Measurements from ENCODE around the gene RAET1G. TPM values are rescaled to one million over a fixed set of nuclear protein-coding genes. Genes with fewer than 3 reads are reported as not detected.

RAET1G gene
- total and polyA plus RNA-seq, 12 donors, result 0.21 to 0.37 (median 0.34) TPM; not detected in 8

DNA sequence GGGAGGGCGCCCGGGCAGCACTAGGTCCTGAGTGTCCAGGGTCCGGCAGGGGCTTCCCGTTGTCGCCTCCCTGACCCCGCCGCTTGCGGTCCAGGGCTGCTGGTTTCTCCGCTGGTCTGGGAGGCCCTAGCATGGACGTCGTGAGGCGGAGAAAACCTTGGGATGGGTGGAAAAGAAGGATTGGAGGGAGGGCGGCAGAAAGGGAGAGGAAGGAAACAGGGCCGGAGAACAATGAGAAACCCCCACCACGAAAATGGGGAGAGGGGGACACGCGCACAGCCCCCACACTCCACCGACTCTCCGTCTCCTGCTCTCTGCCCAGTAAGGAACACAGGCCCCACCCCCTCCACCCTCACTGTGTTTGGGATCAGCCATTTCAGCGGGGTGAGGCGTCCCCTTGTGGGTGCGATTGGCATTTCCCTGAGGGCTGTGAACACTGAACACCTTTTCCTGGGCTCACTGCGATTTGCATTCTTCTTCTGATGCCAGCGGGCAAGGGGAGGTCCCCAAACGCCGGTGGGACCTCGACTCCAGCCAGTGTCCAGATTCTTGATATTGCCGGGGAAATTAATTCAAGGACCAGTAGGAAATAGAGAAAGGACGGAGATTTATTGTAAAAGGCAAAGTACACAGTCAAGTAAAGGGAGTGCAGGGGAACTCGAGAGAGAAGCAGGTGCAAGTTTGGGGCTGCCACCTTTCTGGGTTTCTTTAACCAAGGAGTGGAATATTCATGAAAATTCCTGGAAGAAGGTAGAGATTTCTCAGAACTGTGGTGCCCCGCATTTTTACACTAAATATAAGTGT is 3.3 kb upstream of the RAET1G start:
- Histone ChIP-seq H3K27me3 (peaks cover 0 to 92% (median 28%) of the 10 kb centered on the region in 7 donors), H3K4me3 (peak overlapping the region; percentile 38 to 62 (median 60)), H3K9me3 (no peaks in the 10 kb centered on the region), H3K27ac (peak overlapping the region in 9 of 10 donors; percentile 27 to 67 (median 57)), H3K36me3 (no peaks in the 10 kb centered on the region), H3K4me1 (peaks cover 3 to 33% (median 23%) of the 10 kb centered on the region in 9 donors)
- peak; percentile 89 to 94 (median 92) for ATAC-seq
- 3% methylated on average over 31 of the region's 31 CpGs for WGBS, 2 donors
- TF ChIP-seq CTCF (IDR thresholded peaks at IDR 0.05), result peak; percentile 81 to 93 (median 88)
- peak; percentile 87 to 91 for DNase-seq
- intact Hi-C loops (cut with DNase I), result loop anchor here in 9 of 10 donors (1.0 to 10.0 kb wide), 11 partner anchors 29 to 381 kb away; partner anchors contain the start of genes GINM1 (in 1 of the 9), LATS1 (in 1 of the 9) and PPIL4 (in 1 of the 9)

- peak overlapping the region; percentile 38 to 62 (median 60) for H3K4me3 ChIP-seq
- intact Hi-C loops (cut with DNase I), result loop anchor here in 8 of 10 donors (2.0 to 10.0 kb wide), 7 partner anchors 29 to 381 kb away; partner anchors contain the start of genes GINM1 (in 1 of the 8), LATS1 (in 1 of the 8) and PPIL4 (in 1 of the 8)
- peaks cover 3 to 33% (median 23%) of the 10 kb centered on the region in 9 donors for H3K4me1 ChIP-seq
- DNase-seq (peak in 1 of 2 donors; percentile 49), ATAC-seq (peak; percentile 20 to 61 (median 40))
- H3K9me3 ChIP-seq, result no peaks in the 10 kb centered on the region
- peaks cover 0 to 85% (median 20%) of the 10 kb centered on the region in 7 donors for H3K27me3 ChIP-seq
- 9 to 11% methylated on average over 34 of the region's 34 CpGs for WGBS, 2 donors
- TF ChIP-seq CTCF (IDR thresholded peaks at IDR 0.05), result no peak
- H3K36me3 ChIP-seq, result no peaks in the 10 kb centered on the region
- H3K27ac ChIP-seq, result peak overlapping the region in 9 of 10 donors; percentile 27 to 67 (median 57)
Measured at GRCh38 chr6:149925253-149925973, 2.5 kb upstream of the RAET1G start.

GRCh38 chr6:149924933-149925252 is 2.0 kb upstream of the RAET1G start:
- intact Hi-C loops (cut with DNase I), result loop anchor here in 9 of 10 donors (2.0 to 10.0 kb wide), 7 partner anchors 28 to 380 kb away; partner anchors contain the start of genes GINM1 (in 1 of the 9), LATS1 (in 1 of the 9) and PPIL4 (in 1 of the 9)
- 81 to 87% methylated on average over 4 of the region's 4 CpGs for WGBS, 2 donors
- TF ChIP-seq CTCF (IDR thresholded peaks at IDR 0.05), result no peak
- peak overlapping the region in 4 of 10 donors; percentile 49 to 67 (median 62) for H3K27ac ChIP-seq
- no peak for DNase-seq
- no peak for ATAC-seq
- H3K36me3 ChIP-seq, result no peaks in the 10 kb centered on the region
- H3K4me1 ChIP-seq, result peaks cover 3 to 33% (median 23%) of the 10 kb centered on the region in 9 donors
- peak overlapping the region in 2 of 10 donors; percentile 61 to 62 for H3K4me3 ChIP-seq
- no peaks in the 10 kb centered on the region for H3K9me3 ChIP-seq
- peaks cover 0 to 80% (median 15%) of the 10 kb centered on the region in 7 donors for H3K27me3 ChIP-seq

Measured in heart right ventricle (tissue), 16 donors.